ENCODE data around the gene ATXN3.

DNA sequence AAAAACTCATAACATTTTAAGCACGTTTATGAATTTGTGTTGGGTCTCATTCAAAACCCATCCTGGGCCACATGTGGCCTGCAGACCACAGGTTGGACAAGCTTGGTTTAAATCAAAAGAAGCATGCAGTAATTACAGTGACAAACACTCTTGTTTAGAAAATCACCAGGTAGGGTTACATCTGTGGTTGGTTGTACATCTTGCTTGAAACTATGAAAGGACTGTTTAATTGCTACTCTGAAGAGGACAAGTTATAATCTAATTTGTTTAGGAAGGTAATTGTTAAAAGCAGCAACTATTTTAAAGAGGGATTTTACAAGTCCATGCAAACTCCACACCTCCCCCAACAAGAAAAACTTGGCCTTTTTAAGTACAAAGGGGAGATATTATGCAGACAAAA lies 70.5 kb downstream of the ATXN3 start:
- TF ChIP-seq FOSL1 (IDR thresholded peaks at IDR 0.05; ENCODE audit: low read depth) (no peak), MAX (IDR thresholded peaks at IDR 0.05) (no peak), EZH2phosphoT487 (IDR thresholded peaks at IDR 0.05; ENCODE audit: borderline replicate concordance) (no peak), SP1 (IDR thresholded peaks at IDR 0.05; ENCODE audit: low read depth) (no peak), EGR1 (IDR thresholded peaks at IDR 0.05; ENCODE audit: low read depth) (no peak), REST (IDR thresholded peaks at IDR 0.05; ENCODE audit: low read depth) (no peak), SIN3A (IDR thresholded peaks at IDR 0.05; ENCODE audit: low read depth) (no peak), EZH2 (IDR thresholded peaks at IDR 0.05) (no peak), JUND (IDR thresholded peaks at IDR 0.05) (no peak), POLR2AphosphoS5 (IDR thresholded peaks at IDR 0.05; ENCODE audit: low read depth, low read length) (no peak), POLR2A (IDR thresholded peaks at IDR 0.05; ENCODE audit: borderline replicate concordance, extremely low read depth, insufficient read depth, insufficient read length) (no peak)
- TF ChIP-seq, protein P1, sequence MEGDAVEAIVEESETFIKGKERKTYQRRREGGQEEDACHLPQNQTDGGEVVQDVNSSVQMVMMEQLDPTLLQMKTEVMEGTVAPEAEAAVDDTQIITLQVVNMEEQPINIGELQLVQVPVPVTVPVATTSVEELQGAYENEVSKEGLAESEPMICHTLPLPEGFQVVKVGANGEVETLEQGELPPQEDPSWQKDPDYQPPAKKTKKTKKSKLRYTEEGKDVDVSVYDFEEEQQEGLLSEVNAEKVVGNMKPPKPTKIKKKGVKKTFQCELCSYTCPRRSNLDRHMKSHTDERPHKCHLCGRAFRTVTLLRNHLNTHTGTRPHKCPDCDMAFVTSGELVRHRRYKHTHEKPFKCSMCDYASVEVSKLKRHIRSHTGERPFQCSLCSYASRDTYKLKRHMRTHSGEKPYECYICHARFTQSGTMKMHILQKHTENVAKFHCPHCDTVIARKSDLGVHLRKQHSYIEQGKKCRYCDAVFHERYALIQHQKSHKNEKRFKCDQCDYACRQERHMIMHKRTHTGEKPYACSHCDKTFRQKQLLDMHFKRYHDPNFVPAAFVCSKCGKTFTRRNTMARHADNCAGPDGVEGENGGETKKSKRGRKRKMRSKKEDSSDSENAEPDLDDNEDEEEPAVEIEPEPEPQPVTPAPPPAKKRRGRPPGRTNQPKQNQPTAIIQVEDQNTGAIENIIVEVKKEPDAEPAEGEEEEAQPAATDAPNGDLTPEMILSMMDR (IDR thresholded peaks at IDR 0.05 in 2 of 3, conservative IDR thresholded peaks at IDR 0.05 in 1 of 3; ENCODE audit: borderline replicate concordance in 1 of 3, insufficient read depth in 1 of 3, low read depth in 2 of 3, low read length in 2 of 3) = no peak
